Right hindlimb (tissue), 1 donor: ENCODE measurements around the gene UBTF.

Experiments
- DNase-seq: peaks from one replicate; pipeline ENCODE4 v3.0.0-alpha.2; 2018

The UBTF gene

DNA sequence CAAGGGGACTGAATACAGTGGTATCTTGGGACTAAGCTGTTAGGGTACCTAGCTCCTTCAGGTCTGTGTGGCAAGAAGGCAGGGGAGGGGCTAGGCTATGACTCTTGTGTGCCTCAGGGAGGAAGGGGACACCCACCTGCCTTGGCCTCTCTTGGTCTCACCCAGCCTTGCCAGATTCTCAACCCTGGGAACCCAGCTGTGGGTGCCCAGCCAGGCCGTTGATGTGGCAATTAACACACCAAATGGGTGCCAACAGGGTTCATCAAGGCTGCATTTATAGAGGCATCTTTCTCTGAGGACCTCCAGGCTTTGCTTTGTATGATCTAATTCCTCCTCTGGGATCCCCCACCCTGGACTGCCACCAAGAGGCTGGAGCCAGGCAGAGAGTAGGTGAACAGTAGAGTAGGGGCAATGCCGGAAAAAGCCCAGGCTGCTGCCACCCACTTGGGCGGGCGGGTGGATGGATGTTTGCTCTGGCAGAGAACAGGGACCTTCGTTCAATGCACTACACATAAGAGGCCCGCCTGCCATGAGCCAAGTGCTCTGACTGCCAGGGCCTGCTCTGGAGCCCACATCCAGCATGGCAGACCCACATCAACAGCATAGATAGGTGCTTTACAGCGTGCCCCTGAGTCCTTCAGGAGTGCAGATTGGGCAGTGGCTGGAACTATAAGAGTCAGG lies 52.2 kb downstream of the UBTF start:
- no peak for DNase-seq

DNA sequence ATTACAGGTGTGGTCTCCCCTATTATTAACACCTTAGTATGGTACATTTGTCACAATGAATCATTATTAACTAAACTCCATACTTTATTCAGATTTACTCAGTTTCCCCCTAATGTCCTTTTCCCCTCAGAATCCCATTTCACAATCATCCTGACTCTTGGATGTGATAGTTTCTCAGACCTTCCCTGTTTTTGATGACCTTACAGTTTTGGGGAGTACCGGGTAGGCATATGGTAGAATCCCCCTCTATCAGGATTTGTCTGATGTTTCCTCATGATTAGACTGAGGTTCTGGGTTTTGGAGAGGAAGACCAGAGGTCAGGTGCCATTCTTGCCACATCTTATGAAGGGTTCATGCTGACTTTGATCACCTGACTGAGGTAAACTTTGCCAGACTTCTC lies 55.0 kb downstream of the UBTF start:
- no peak for DNase-seq

DNA sequence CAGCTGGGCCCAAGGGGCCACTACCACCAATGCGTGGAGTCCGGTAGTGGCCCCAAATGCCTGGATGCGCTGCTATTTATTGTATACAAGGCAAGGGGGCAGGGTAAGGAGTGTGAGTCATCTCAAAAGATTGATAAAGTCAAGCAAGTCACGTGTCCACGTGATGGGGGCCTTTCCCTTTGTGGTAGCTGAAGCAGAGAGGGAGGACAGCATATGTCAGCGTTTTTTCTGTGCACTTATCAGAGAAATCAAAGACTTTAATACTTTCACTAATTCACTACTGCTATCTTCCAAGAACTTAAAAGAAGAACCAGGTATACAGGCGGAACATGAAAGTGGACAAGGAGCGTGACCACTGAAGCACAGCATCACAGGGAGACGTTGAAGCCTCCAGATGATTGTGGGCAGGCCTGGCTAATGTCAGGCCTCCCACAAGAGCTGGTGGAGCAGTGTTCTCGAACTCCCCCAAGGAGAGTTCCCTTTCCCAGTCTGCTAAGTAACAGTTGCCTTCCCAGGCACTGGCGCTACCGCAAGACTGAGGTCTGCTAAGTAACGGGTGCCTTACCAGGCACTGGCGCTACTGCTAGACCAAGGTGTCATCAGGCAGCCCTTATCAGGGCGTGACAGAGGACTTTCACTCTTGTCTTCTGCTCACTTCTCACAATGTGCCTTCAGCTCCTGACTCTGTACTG lies 59.8 kb downstream of the UBTF start:
- DNase-seq, result no peak

DNA sequence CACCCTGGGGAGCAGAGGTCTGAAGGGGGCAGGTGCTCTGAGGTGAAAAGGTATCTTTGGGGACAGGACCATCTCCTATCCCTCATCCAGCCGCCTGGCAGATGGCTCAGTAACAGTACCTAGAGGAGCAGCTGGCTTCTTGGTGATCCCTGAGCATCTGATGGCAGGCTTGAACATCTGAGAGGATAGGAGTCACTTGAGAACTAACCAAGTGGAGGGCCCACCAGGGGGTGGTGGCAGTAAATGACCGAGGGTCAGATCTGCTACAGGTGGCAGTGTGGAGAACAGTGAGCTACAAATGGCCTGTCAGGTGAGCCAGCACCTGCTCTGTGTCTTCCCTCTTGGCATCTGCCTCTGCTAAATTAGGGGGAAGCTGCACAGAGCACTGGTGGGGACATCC lies 64.0 kb downstream of the UBTF start:
- DNase-seq, result no peak
